Measurements from ENCODE around the gene CARD11. TPM values are rescaled to one million over a fixed set of nuclear protein-coding genes. Genes with fewer than 3 reads are reported as not detected.

The CARD11 gene
- total and polyA plus RNA-seq, 2 experiments from 2014 or later, result 17.7 to 29.0 TPM

DNA sequence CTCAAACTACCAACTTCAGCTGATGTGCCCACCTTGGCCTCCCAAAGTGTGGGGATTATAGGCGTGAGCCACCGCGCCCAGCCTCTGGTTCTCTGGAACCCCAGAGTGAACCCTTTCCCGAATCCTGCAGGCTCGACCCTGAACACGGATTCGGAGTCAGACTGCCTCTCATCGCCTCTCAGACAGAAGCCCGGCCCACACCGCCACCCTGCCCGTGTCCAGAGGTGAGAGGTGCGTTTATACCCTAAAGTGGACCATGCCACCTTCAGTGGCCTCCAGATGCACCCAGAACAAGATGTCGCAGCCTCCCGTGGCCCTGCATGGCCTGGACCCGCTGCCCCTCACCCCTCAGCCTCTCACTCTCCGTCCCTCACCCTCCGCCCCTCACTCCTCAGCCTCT lies 134.6 kb downstream of the CARD11 start:
- Mint-ChIP-seq H3K4me3 (no peak overlapping the region), H3K36me3 (ENCODE audit: low read depth) (peaks cover 8% of the 10 kb centered on the region; the same call in 2 of the 3 replicates), H3K27ac (no peak overlapping the region), H3K9me3 (peaks cover 3% of the 10 kb centered on the region; the same call in 1 of the 3 replicates), H3K4me1 (no peaks in the 10 kb centered on the region), H3K27me3 (ENCODE audit: insufficient read depth, low read depth, poor library complexity) (peaks cover 5% of the 10 kb centered on the region)
- no peak for DNase-seq (ENCODE audit: low spot score)
- no peaks in the 10 kb centered on the region for H3K9me2 ChIP-seq (ENCODE audit: insufficient read depth)
- no peaks in the 10 kb centered on the region for H4K20me1 ChIP-seq (replicated peaks; ENCODE audit: insufficient read depth)
- H3K27me3 ChIP-seq (ENCODE audit: insufficient read depth), result no peaks in the 10 kb centered on the region
- no peak for ATAC-seq
- TF ChIP-seq POLR2AphosphoS5 (IDR thresholded peaks at IDR 0.05; ENCODE audit: low read depth) (no peak), ZNF331 (CRISPR knock-in tag; IDR thresholded peaks at IDR 0.05; ENCODE audit: low read depth) (no peak), EZH2 (IDR thresholded peaks at IDR 0.05; ENCODE audit: low read depth, unreplicated experiment) (no peak)
- H3K4me1 ChIP-seq (ENCODE audit: insufficient read depth), result no peaks in the 10 kb centered on the region
- H3F3A ChIP-seq (replicated peaks; ENCODE audit: low read depth), result no peaks in the 10 kb centered on the region
- no peak overlapping the region for H2AFZ ChIP-seq
- H3K4me3 ChIP-seq, result no peak overlapping the region
- H3K27ac ChIP-seq (ENCODE audit: low read depth), result no peak overlapping the region
- H3K79me2 ChIP-seq (replicated peaks; ENCODE audit: insufficient read depth), result no peaks in the 10 kb centered on the region
- H3K4me2 ChIP-seq, result no peak overlapping the region
- no peaks in the 10 kb centered on the region for H3K36me3 ChIP-seq (ENCODE audit: insufficient read depth)

DNA sequence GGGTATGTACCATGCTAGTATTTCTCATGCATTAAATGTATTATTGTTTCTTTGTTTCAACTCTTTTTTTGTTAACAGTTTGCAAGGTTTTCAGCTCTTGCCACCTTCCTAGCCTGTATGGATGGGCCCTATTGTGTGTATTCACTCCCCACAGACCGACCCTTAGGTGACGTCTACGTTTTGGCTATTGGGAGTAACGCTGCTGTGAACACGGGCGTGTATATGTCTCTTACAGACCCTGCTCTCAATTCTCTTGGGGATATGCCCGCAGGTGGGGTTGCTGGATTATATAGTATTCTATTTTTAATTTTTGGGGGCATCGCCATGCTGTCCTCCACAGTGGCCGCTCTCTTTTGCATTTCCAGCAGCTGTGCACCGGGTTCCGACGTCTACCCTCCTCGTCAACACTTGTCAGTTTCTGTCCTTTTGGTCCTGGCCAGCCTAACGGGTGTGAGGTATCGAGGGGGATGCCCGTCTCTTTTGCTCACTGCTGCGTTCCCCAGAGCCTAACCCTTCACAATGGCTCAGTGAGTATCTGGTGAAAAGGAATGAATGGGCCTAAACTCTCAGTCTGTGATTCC lies 135.5 kb downstream of the CARD11 start:
- Mint-ChIP-seq H3K4me3 (no peak overlapping the region), H3K9me3 (peaks cover 3% of the 10 kb centered on the region; the same call in 1 of the 3 replicates)
- no peak overlapping the region for H3K4me2 ChIP-seq
- no peak for TF ChIP-seq POLR2AphosphoS5 (IDR thresholded peaks at IDR 0.05; ENCODE audit: low read depth)
- no peak for TF ChIP-seq EZH2phosphoT487 (IDR thresholded peaks at IDR 0.05; ENCODE audit: unreplicated experiment)
- TF ChIP-seq, protein P1, sequence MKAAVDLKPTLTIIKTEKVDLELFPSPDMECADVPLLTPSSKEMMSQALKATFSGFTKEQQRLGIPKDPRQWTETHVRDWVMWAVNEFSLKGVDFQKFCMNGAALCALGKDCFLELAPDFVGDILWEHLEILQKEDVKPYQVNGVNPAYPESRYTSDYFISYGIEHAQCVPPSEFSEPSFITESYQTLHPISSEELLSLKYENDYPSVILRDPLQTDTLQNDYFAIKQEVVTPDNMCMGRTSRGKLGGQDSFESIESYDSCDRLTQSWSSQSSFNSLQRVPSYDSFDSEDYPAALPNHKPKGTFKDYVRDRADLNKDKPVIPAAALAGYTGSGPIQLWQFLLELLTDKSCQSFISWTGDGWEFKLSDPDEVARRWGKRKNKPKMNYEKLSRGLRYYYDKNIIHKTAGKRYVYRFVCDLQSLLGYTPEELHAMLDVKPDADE (IDR thresholded peaks at IDR 0.05), result no peak
- no peak for TF ChIP-seq NANOG (IDR thresholded peaks at IDR 0.05; ENCODE audit: borderline replicate concordance)
- TF ChIP-seq CREB1 (CRISPR knock-in tag; IDR thresholded peaks at IDR 0.05; ENCODE audit: low read depth), result no peak
- no peak for TF ChIP-seq EZH2 (IDR thresholded peaks at IDR 0.05; ENCODE audit: low read depth, unreplicated experiment)
- TF ChIP-seq STAT1 (IDR thresholded peaks at IDR 0.05; ENCODE audit: unreplicated experiment), result no peak
- TF ChIP-seq, protein P2, sequence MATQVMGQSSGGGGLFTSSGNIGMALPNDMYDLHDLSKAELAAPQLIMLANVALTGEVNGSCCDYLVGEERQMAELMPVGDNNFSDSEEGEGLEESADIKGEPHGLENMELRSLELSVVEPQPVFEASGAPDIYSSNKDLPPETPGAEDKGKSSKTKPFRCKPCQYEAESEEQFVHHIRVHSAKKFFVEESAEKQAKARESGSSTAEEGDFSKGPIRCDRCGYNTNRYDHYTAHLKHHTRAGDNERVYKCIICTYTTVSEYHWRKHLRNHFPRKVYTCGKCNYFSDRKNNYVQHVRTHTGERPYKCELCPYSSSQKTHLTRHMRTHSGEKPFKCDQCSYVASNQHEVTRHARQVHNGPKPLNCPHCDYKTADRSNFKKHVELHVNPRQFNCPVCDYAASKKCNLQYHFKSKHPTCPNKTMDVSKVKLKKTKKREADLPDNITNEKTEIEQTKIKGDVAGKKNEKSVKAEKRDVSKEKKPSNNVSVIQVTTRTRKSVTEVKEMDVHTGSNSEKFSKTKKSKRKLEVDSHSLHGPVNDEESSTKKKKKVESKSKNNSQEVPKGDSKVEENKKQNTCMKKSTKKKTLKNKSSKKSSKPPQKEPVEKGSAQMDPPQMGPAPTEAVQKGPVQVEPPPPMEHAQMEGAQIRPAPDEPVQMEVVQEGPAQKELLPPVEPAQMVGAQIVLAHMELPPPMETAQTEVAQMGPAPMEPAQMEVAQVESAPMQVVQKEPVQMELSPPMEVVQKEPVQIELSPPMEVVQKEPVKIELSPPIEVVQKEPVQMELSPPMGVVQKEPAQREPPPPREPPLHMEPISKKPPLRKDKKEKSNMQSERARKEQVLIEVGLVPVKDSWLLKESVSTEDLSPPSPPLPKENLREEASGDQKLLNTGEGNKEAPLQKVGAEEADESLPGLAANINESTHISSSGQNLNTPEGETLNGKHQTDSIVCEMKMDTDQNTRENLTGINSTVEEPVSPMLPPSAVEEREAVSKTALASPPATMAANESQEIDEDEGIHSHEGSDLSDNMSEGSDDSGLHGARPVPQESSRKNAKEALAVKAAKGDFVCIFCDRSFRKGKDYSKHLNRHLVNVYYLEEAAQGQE (IDR thresholded peaks at IDR 0.05; ENCODE audit: unreplicated experiment), result no peak
- no peak for TF ChIP-seq ZNF331 (CRISPR knock-in tag; IDR thresholded peaks at IDR 0.05; ENCODE audit: low read depth)
- TF ChIP-seq, protein P3, sequence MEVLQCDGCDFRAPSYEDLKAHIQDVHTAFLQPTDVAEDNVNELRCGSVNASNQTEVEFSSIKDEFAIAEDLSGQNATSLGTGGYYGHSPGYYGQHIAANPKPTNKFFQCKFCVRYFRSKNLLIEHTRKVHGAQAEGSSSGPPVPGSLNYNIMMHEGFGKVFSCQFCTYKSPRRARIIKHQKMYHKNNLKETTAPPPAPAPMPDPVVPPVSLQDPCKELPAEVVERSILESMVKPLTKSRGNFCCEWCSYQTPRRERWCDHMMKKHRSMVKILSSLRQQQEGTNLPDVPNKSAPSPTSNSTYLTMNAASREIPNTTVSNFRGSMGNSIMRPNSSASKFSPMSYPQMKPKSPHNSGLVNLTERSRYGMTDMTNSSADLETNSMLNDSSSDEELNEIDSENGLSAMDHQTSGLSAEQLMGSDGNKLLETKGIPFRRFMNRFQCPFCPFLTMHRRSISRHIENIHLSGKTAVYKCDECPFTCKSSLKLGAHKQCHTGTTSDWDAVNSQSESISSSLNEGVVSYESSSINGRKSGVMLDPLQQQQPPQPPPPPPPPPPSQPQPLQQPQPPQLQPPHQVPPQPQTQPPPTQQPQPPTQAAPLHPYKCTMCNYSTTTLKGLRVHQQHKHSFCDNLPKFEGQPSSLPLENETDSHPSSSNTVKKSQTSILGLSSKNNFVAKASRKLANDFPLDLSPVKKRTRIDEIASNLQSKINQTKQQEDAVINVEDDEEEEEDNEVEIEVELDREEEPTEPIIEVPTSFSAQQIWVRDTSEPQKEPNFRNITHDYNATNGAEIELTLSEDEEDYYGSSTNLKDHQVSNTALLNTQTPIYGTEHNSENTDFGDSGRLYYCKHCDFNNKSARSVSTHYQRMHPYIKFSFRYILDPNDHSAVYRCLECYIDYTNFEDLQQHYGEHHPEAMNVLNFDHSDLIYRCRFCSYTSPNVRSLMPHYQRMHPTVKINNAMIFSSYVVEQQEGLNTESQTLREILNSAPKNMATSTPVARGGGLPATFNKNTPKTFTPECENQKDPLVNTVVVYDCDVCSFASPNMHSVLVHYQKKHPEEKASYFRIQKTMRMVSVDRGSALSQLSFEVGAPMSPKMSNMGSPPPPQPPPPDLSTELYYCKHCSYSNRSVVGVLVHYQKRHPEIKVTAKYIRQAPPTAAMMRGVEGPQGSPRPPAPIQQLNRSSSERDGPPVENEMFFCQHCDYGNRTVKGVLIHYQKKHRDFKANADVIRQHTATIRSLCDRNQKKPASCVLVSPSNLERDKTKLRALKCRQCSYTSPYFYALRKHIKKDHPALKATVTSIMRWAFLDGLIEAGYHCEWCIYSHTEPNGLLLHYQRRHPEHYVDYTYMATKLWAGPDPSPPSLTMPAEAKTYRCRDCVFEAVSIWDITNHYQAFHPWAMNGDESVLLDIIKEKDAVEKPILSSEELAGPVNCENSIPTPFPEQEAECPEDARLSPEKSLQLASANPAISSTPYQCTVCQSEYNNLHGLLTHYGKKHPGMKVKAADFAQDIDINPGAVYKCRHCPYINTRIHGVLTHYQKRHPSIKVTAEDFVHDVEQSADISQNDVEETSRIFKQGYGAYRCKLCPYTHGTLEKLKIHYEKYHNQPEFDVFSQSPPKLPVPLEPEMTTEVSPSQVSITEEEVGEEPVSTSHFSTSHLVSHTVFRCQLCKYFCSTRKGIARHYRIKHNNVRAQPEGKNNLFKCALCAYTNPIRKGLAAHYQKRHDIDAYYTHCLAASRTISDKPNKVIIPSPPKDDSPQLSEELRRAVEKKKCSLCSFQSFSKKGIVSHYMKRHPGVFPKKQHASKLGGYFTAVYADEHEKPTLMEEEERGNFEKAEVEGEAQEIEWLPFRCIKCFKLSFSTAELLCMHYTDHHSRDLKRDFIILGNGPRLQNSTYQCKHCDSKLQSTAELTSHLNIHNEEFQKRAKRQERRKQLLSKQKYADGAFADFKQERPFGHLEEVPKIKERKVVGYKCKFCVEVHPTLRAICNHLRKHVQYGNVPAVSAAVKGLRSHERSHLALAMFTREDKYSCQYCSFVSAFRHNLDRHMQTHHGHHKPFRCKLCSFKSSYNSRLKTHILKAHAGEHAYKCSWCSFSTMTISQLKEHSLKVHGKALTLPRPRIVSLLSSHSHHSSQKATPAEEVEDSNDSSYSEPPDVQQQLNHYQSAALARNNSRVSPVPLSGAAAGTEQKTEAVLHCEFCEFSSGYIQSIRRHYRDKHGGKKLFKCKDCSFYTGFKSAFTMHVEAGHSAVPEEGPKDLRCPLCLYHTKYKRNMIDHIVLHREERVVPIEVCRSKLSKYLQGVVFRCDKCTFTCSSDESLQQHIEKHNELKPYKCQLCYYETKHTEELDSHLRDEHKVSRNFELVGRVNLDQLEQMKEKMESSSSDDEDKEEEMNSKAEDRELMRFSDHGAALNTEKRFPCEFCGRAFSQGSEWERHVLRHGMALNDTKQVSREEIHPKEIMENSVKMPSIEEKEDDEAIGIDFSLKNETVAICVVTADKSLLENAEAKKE (CRISPR knock-in tag; IDR thresholded peaks at IDR 0.05), result no peak
- TF ChIP-seq JUNB (IDR thresholded peaks at IDR 0.05; ENCODE audit: unreplicated experiment), result no peak

More for the DNA sequence above, 135.5 kb downstream of the CARD11 start:
- Histone ChIP-seq H3F3A (replicated peaks; ENCODE audit: low read depth) (no peaks in the 10 kb centered on the region), H3K79me2 (replicated peaks; ENCODE audit: insufficient read depth) (no peaks in the 10 kb centered on the region), H3K36me3 (ENCODE audit: insufficient read depth) (no peaks in the 10 kb centered on the region), H3K9me2 (ENCODE audit: insufficient read depth) (no peaks in the 10 kb centered on the region), H3K27me3 (ENCODE audit: insufficient read depth) (no peaks in the 10 kb centered on the region), H3K27ac (ENCODE audit: low read depth) (no peak overlapping the region), H4K20me1 (replicated peaks; ENCODE audit: insufficient read depth) (no peaks in the 10 kb centered on the region), H2AFZ (no peak overlapping the region), H3K4me1 (ENCODE audit: insufficient read depth) (no peaks in the 10 kb centered on the region), H3K4me3 (no peak overlapping the region)
- Mint-ChIP-seq H3K27me3 (ENCODE audit: insufficient read depth, low read depth, poor library complexity) (peaks cover 5% of the 10 kb centered on the region), H3K27ac (no peak overlapping the region), H3K4me1 (no peaks in the 10 kb centered on the region), H3K36me3 (ENCODE audit: low read depth) (peaks cover 8% of the 10 kb centered on the region; the same call in 2 of the 3 replicates)
- no peak for ATAC-seq
- DNase-seq (ENCODE audit: low spot score), result no peak
